ENCODE data around the gene GINS2.

GRCh38 chr16:85673529-85674417 lies 15.0 kb downstream of the GINS2 start:
- TF ChIP-seq CTCF (IDR thresholded peaks at IDR 0.05) = no peak
- no peak for TF ChIP-seq POLR2A (IDR thresholded peaks at IDR 0.05)
